ENCODE data around the gene SLC46A2. TPM values are rescaled to one million over a fixed set of nuclear protein-coding genes. Genes with fewer than 3 reads are reported as not detected.

The SLC46A2 gene
- total RNA-seq, 1 experiment from 2014 or later, result not detected

GRCh38 chr9:112831969-112832368 lies 58.7 kb downstream of the SLC46A2 start:
- intact Hi-C loops (cut with micrococcal nuclease; ENCODE audit: unreplicated experiment), result no loop called here
- H3K4me3 ChIP-seq (ENCODE audit: low read depth, low read length, poor library complexity, severe bottlenecking), result no peak overlapping the region
- no TSS peak for BruUV-seq (replicated peaks)
- ChIA-PET CTCF (interaction anchor here (0.9 kb wide), 1 partner anchor 12 kb away, joined by 3 read pairs; no protein-coding TSS in a partner anchor), POLR2A (ENCODE audit: low non-redundant PET) (no interaction called here)
- no peak for DNase-seq (ENCODE audit: low spot score)
- H3K36me3 ChIP-seq (ENCODE audit: insufficient read depth, low read length, poor library complexity, severe bottlenecking), result no peaks in the 10 kb centered on the region
- no peaks in the 10 kb centered on the region for H3K27me3 ChIP-seq (replicated peaks; ENCODE audit: insufficient read depth, low read depth, low read length, poor library complexity)
- H3K4me1 ChIP-seq (ENCODE audit: insufficient read depth, low read length, poor library complexity, severe bottlenecking), result no peaks in the 10 kb centered on the region
- TF ChIP-seq EZH2 (IDR thresholded peaks at IDR 0.05; ENCODE audit: borderline replicate concordance, low read depth, low read length, poor library complexity, severe bottlenecking) (no peak), CTCF (conservative IDR thresholded peaks at IDR 0.05; ENCODE audit: low read depth, low read length) (no peak)
- no peak overlapping the region for H3K27ac ChIP-seq (ENCODE audit: low read depth, low read length, poor library complexity, severe bottlenecking)
- no peaks in the 10 kb centered on the region for H3K9me3 ChIP-seq (ENCODE audit: low read depth, low read length, poor library complexity, severe bottlenecking)

- TF ChIP-seq EZH2 (IDR thresholded peaks at IDR 0.05; ENCODE audit: borderline replicate concordance, low read depth, low read length, poor library complexity, severe bottlenecking), result no peak
- no peak for TF ChIP-seq CTCF (conservative IDR thresholded peaks at IDR 0.05; ENCODE audit: low read depth, low read length)
- no peak overlapping the region for H3K27ac ChIP-seq (ENCODE audit: low read depth, low read length, poor library complexity, severe bottlenecking)
- ChIA-PET CTCF (interaction anchor here (0.7 to 0.9 kb wide), 2 partner anchors 12 to 14 kb away, joined by 3 to 4 read pairs; no protein-coding TSS in a partner anchor), POLR2A (ENCODE audit: low non-redundant PET) (no interaction called here)
- H3K4me1 ChIP-seq (ENCODE audit: insufficient read depth, low read length, poor library complexity, severe bottlenecking), result no peaks in the 10 kb centered on the region
- DNase-seq (ENCODE audit: low spot score), result no peak
- intact Hi-C loops (cut with micrococcal nuclease; ENCODE audit: unreplicated experiment), result no loop called here
- no peak overlapping the region for H3K4me3 ChIP-seq (ENCODE audit: low read depth, low read length, poor library complexity, severe bottlenecking)
- no peaks in the 10 kb centered on the region for H3K36me3 ChIP-seq (ENCODE audit: insufficient read depth, low read length, poor library complexity, severe bottlenecking)
- no TSS peak for BruUV-seq (replicated peaks)
- no peaks in the 10 kb centered on the region for H3K27me3 ChIP-seq (replicated peaks; ENCODE audit: insufficient read depth, low read depth, low read length, poor library complexity)
- H3K9me3 ChIP-seq (ENCODE audit: low read depth, low read length, poor library complexity, severe bottlenecking), result no peaks in the 10 kb centered on the region
These were observed 59.3 kb downstream of the SLC46A2 start for GRCh38 chr9:112831281-112831851.

Other genes starting within 250 kb of the SLC46A2 start
- gene INIP, start 172.8 kb downstream of the SLC46A2 start, total RNA-seq (2021), result 26.6 and 28.9 TPM in 2 replicates
- 6.1 and 6.6 TPM in 2 replicates for gene SNX30, start 140.1 kb downstream of the SLC46A2 start, total RNA-seq (2021)
- 3.9 and 4.0 TPM in 2 replicates for gene ZNF883, start 121.3 kb upstream of the SLC46A2 start, total RNA-seq (2021)
- gene ZFP37, start 165.8 kb upstream of the SLC46A2 start, total RNA-seq (2021), result 5.4 TPM in 2 replicates